ENCODE measurements around the gene MAP3K20. TPM values are rescaled to one million over a fixed set of nuclear protein-coding genes. Genes with fewer than 3 reads are reported as not detected.
A peak's percentile ranks its signal among the peaks of the same experiment; 100 is the strongest.
"Not testable (repeated sequence)": the region's sequence is repeated elsewhere in the genome, so short reads cannot be mapped to it uniquely, and the experiment has no call there.

MAP3K20 gene
- total RNA-seq, 1 donor from 2014 or later: 11.8 TPM

GRCh38 chr2:173298536-173299097, 223.0 kb downstream of the MAP3K20 start:
- Mint-ChIP-seq H3K27ac (ENCODE audit: unreplicated experiment) (peak overlapping the region; percentile 48), H3K36me3 (ENCODE audit: low read depth, unreplicated experiment) (peaks cover 32% of the 10 kb centered on the region), H3K27me3 (ENCODE audit: unreplicated experiment) (no peaks in the 10 kb centered on the region), H3K4me1 (ENCODE audit: unreplicated experiment) (no peaks in the 10 kb centered on the region), H3K4me3 (ENCODE audit: unreplicated experiment) (peak overlapping the region; percentile 33), H3K9me3 (ENCODE audit: unreplicated experiment) (peaks cover 16% of the 10 kb centered on the region)
- no peak for DNase-seq (ENCODE audit: low spot score)
- TF ChIP-seq CTCF (IDR thresholded peaks at IDR 0.05; ENCODE audit: unreplicated experiment): no peak

GRCh38 chr2:173299764-173300163, 224.1 kb downstream of the MAP3K20 start:
- Mint-ChIP-seq H3K27me3 (ENCODE audit: unreplicated experiment) (no peaks in the 10 kb centered on the region), H3K4me1 (ENCODE audit: unreplicated experiment) (no peaks in the 10 kb centered on the region), H3K4me3 (ENCODE audit: unreplicated experiment) (no peak overlapping the region), H3K27ac (ENCODE audit: unreplicated experiment) (no peak overlapping the region), H3K36me3 (ENCODE audit: low read depth, unreplicated experiment) (peaks cover 39% of the 10 kb centered on the region), H3K9me3 (ENCODE audit: unreplicated experiment) (peaks cover 16% of the 10 kb centered on the region)
- no peak for TF ChIP-seq CTCF (IDR thresholded peaks at IDR 0.05; ENCODE audit: unreplicated experiment)
- no peak for DNase-seq (ENCODE audit: low spot score)

GRCh38 chr2:173300458-173300857, 224.8 kb downstream of the MAP3K20 start:
- no peak for TF ChIP-seq CTCF (IDR thresholded peaks at IDR 0.05; ENCODE audit: unreplicated experiment)
- Mint-ChIP-seq H3K4me1 (ENCODE audit: unreplicated experiment) (no peaks in the 10 kb centered on the region), H3K36me3 (ENCODE audit: low read depth, unreplicated experiment) (peaks cover 39% of the 10 kb centered on the region), H3K27me3 (ENCODE audit: unreplicated experiment) (no peaks in the 10 kb centered on the region), H3K4me3 (ENCODE audit: unreplicated experiment) (no peak overlapping the region), H3K27ac (ENCODE audit: unreplicated experiment) (no peak overlapping the region), H3K9me3 (ENCODE audit: unreplicated experiment) (peaks cover 16% of the 10 kb centered on the region)
- DNase-seq (ENCODE audit: low spot score): no peak

- H3K4me1 Mint-ChIP-seq (ENCODE audit: unreplicated experiment); DNase-seq (ENCODE audit: low spot score); H3K4me3 Mint-ChIP-seq (ENCODE audit: unreplicated experiment); H3K27ac Mint-ChIP-seq (ENCODE audit: unreplicated experiment); H3K27me3 Mint-ChIP-seq (ENCODE audit: unreplicated experiment): not testable (repeated sequence)
- Mint-ChIP-seq H3K9me3 (ENCODE audit: unreplicated experiment) (peaks cover 20% of the 10 kb centered on the region), H3K36me3 (ENCODE audit: low read depth, unreplicated experiment) (peaks cover 39% of the 10 kb centered on the region)
These were observed 225.9 kb downstream of the MAP3K20 start for GRCh38 chr2:173301549-173301948.

GRCh38 chr2:173305303-173305702, 229.7 kb downstream of the MAP3K20 start:
- DNase-seq (ENCODE audit: low spot score): no peak
- H3K36me3 Mint-ChIP-seq (ENCODE audit: low read depth, unreplicated experiment): peaks cover 25% of the 10 kb centered on the region
- peaks cover 2% of the 10 kb centered on the region for H3K27me3 Mint-ChIP-seq (ENCODE audit: unreplicated experiment)
- H3K4me1 Mint-ChIP-seq (ENCODE audit: unreplicated experiment): peaks cover 9% of the 10 kb centered on the region
- no peak overlapping the region for H3K4me3 Mint-ChIP-seq (ENCODE audit: unreplicated experiment)
- no peak for TF ChIP-seq CTCF (IDR thresholded peaks at IDR 0.05; ENCODE audit: unreplicated experiment)
- no peak overlapping the region for H3K27ac Mint-ChIP-seq (ENCODE audit: unreplicated experiment)
- H3K9me3 Mint-ChIP-seq (ENCODE audit: unreplicated experiment): peaks cover 15% of the 10 kb centered on the region
